Neural progenitor cell (in vitro differentiated cells): ENCODE results near the gene NKX6-1. TPM values are rescaled to one million over a fixed set of nuclear protein-coding genes. Genes with fewer than 3 reads are reported as not detected.
A peak's percentile ranks its signal among the peaks of the same experiment; 100 is the strongest.

Experiments
- DNase-seq: peaks from one replicate; pipeline ENCODE4 v3.0.0-alpha.2; 2016; ENCODE audit warnings: low spot score
- H2AFZ ChIP-seq: fragments of 200-600 bp; sonication (generic); replicated peaks from 2 replicates; pipeline ENCODE4 v1.6.1; 2016; ENCODE audit warnings: antibody characterized with exemption
- H3F3A ChIP-seq: fragments of 200-600 bp; sonication (generic); 2 replicates; pipeline ENCODE4 v1.6.1; 2016; ENCODE audit warnings: antibody characterized with exemption, low read depth
- H3K27ac ChIP-seq: fragments of 200-600 bp; sonication (generic); 2 replicates; pipeline ENCODE4 v1.5.1; 2016; ENCODE audit warnings: mild to moderate bottlenecking
- H3K27me3 ChIP-seq: fragments of 200-600 bp; sonication (generic); 2 replicates; pipeline ENCODE4 v1.6.1; 2016; ENCODE audit warnings: mild to moderate bottlenecking, moderate library complexity
- H3K36me3 ChIP-seq: fragments of 200-600 bp; sonication (generic); 2 replicates; pipeline ENCODE4 v1.5.1; 2016
- H3K4me1 ChIP-seq: fragments of 200-600 bp; sonication (generic); 2 replicates; pipeline ENCODE4 v1.6.1; 2016; ENCODE audit warnings: mixed run types
- H3K4me2 ChIP-seq: fragments of 200-600 bp; sonication (generic); 2 replicates; pipeline ENCODE4 v1.6.1; 2016
- H3K4me3 ChIP-seq: fragments of 200-600 bp; sonication (generic); 2 replicates; pipeline ENCODE4 v1.5.1; 2016
- H3K79me2 ChIP-seq: fragments of 200-600 bp; sonication (generic); 2 replicates; pipeline ENCODE4 v1.6.1; 2016; ENCODE audit warnings: low read depth
- H3K9ac ChIP-seq: fragments of 200-600 bp; sonication (generic); 2 replicates; pipeline ENCODE4 v1.6.1; 2016
- H3K9me3 ChIP-seq: fragments of 200-600 bp; sonication (generic); 2 replicates; pipeline ENCODE4 v1.5.1; 2016; ENCODE audit warnings: low read depth
- H4K20me1 ChIP-seq: fragments of 200-600 bp; sonication (generic); 2 replicates; pipeline ENCODE4 v1.6.1; 2016; ENCODE audit warnings: low read depth
- H3K27ac Mint-ChIP-seq: 3 replicates; pipeline ENCODE4 v1.8.0; 2021; ENCODE audit warnings: mixed read lengths
- H3K27me3 Mint-ChIP-seq: 2 replicates; pipeline ENCODE4 v1.8.0; 2022; ENCODE audit warnings: low read depth, mild to moderate bottlenecking, inconsistent platforms, moderate library complexity, mixed read lengths; ENCODE audit not compliant: insufficient read depth
- H3K36me3 Mint-ChIP-seq: 3 replicates; pipeline ENCODE4 v1.8.0; 2021; ENCODE audit warnings: mixed read lengths
- H3K4me1 Mint-ChIP-seq: 3 replicates; pipeline ENCODE4 v1.8.0; 2021; ENCODE audit warnings: mixed read lengths
- H3K4me3 Mint-ChIP-seq: 3 replicates; pipeline ENCODE4 v1.8.0; 2021; ENCODE audit warnings: mild to moderate bottlenecking, moderate library complexity, mixed read lengths
- H3K9me3 Mint-ChIP-seq: 3 replicates; pipeline ENCODE4 v1.8.0; 2020; ENCODE audit warnings: mixed read lengths
- CTCF ChIP-seq: fragments of 200-600 bp; sonication (generic); IDR thresholded peaks from 2 replicates; pipeline ENCODE4 v1.5.1; 2017; ENCODE audit warnings: antibody characterized with exemption, mild to moderate bottlenecking
- EZH2 ChIP-seq: fragments of 200-600 bp; sonication (generic); IDR thresholded peaks from 2 replicates; pipeline ENCODE4 v1.6.1; 2017; ENCODE audit warnings: antibody characterized with exemption, mild to moderate bottlenecking, moderate library complexity
- EZH2phosphoT487 ChIP-seq: fragments of 200-600 bp; sonication (generic); IDR thresholded peaks from 2 replicates; pipeline ENCODE4 v1.6.1; 2017; ENCODE audit warnings: antibody characterized with exemption
- total RNA-seq: library from RNA; depleted of rRNA; stranded (reverse); fragments of >200 nt; gene quantifications from 2 replicates; pipeline ENCODE4 v1.2.3, GENCODE V29; 2015; ENCODE audit warnings: low replicate concordance

Gene NKX6-1
- total RNA-seq, 1 donor from 2014 or later: 0.79 TPM

- no peaks in the 10 kb centered on the region for H3K79me2 ChIP-seq
- H3K9me3 Mint-ChIP-seq: no peaks in the 10 kb centered on the region
- H3K4me2 ChIP-seq: no peak overlapping the region
- no peaks in the 10 kb centered on the region for H3K36me3 ChIP-seq
- H3K9me3 ChIP-seq: no peaks in the 10 kb centered on the region
- H3K27me3 ChIP-seq: no peaks in the 10 kb centered on the region
- H4K20me1 ChIP-seq: no peaks in the 10 kb centered on the region
- no peak overlapping the region for H3K4me3 ChIP-seq
- no peak overlapping the region for H2AFZ ChIP-seq
- H3K9ac ChIP-seq: no peak overlapping the region
- no peak for DNase-seq
- no peaks in the 10 kb centered on the region for H3F3A ChIP-seq
- H3K27ac ChIP-seq: no peak overlapping the region
- no peak for TF ChIP-seq EZH2phosphoT487
- no peak for TF ChIP-seq CTCF
- no peak for TF ChIP-seq EZH2
- no peak overlapping the region for H3K27ac Mint-ChIP-seq
- no peaks in the 10 kb centered on the region for H3K4me1 ChIP-seq
- no peaks in the 10 kb centered on the region for H3K4me1 Mint-ChIP-seq
- no peak overlapping the region for H3K4me3 Mint-ChIP-seq
- H3K36me3 Mint-ChIP-seq: no peaks in the 10 kb centered on the region
- peaks cover 2% of the 10 kb centered on the region for H3K27me3 Mint-ChIP-seq
These were observed 42.9 kb downstream of the NKX6-1 start for GRCh38 chr4:84456157-84456556.

- H3K36me3 Mint-ChIP-seq: no peaks in the 10 kb centered on the region
- no peaks in the 10 kb centered on the region for H3K9me3 Mint-ChIP-seq
- H3K27ac ChIP-seq: no peak overlapping the region
- H3F3A ChIP-seq: no peaks in the 10 kb centered on the region
- H3K4me2 ChIP-seq: no peak overlapping the region
- TF ChIP-seq EZH2 (no peak), EZH2phosphoT487 (no peak), CTCF (no peak)
- no peak overlapping the region for H3K27ac Mint-ChIP-seq
- H3K9me3 ChIP-seq: no peaks in the 10 kb centered on the region
- H4K20me1 ChIP-seq: no peaks in the 10 kb centered on the region
- no peak overlapping the region for H3K4me3 Mint-ChIP-seq
- H2AFZ ChIP-seq: no peak overlapping the region
- H3K27me3 ChIP-seq: no peaks in the 10 kb centered on the region
- H3K4me1 Mint-ChIP-seq: no peaks in the 10 kb centered on the region
- no peak for DNase-seq
- no peaks in the 10 kb centered on the region for H3K79me2 ChIP-seq
- no peaks in the 10 kb centered on the region for H3K4me1 ChIP-seq
- no peak overlapping the region for H3K9ac ChIP-seq
- H3K27me3 Mint-ChIP-seq: no peaks in the 10 kb centered on the region
- no peak overlapping the region for H3K4me3 ChIP-seq
- H3K36me3 ChIP-seq: no peaks in the 10 kb centered on the region
These were observed 43.4 kb downstream of the NKX6-1 start for GRCh38 chr4:84455697-84456096.

- Histone ChIP-seq H3K27me3 (no peaks in the 10 kb centered on the region), H3F3A (no peaks in the 10 kb centered on the region), H3K79me2 (no peaks in the 10 kb centered on the region), H3K4me3 (no peak overlapping the region), H3K9ac (no peak overlapping the region), H4K20me1 (no peaks in the 10 kb centered on the region), H3K4me1 (peaks cover 6% of the 10 kb centered on the region), H3K36me3 (no peaks in the 10 kb centered on the region), H2AFZ (no peak overlapping the region), H3K9me3 (no peaks in the 10 kb centered on the region), H3K4me2 (no peak overlapping the region), H3K27ac (no peak overlapping the region)
- no peaks in the 10 kb centered on the region for H3K36me3 Mint-ChIP-seq
- H3K9me3 Mint-ChIP-seq: no peaks in the 10 kb centered on the region
- no peaks in the 10 kb centered on the region for H3K27me3 Mint-ChIP-seq
- H3K4me3 Mint-ChIP-seq: no peak overlapping the region
- no peak overlapping the region for H3K27ac Mint-ChIP-seq
- H3K4me1 Mint-ChIP-seq: no peaks in the 10 kb centered on the region
- DNase-seq: peak; percentile 21
- no peak for TF ChIP-seq EZH2
- TF ChIP-seq CTCF: peak; percentile 77
These were observed 47.5 kb downstream of the NKX6-1 start for GRCh38 chr4:84451546-84451945.

GRCh38 chr4:84443523-84443922 is 55.6 kb downstream of the NKX6-1 start:
- Mint-ChIP-seq H3K9me3 (no peaks in the 10 kb centered on the region), H3K4me3 (no peak overlapping the region), H3K27ac (no peak overlapping the region), H3K27me3 (no peaks in the 10 kb centered on the region), H3K4me1 (peaks cover 2% of the 10 kb centered on the region), H3K36me3 (no peaks in the 10 kb centered on the region)
- Histone ChIP-seq H3F3A (no peaks in the 10 kb centered on the region), H4K20me1 (no peaks in the 10 kb centered on the region), H3K4me2 (no peak overlapping the region), H3K36me3 (no peaks in the 10 kb centered on the region), H3K9me3 (no peaks in the 10 kb centered on the region), H3K27me3 (no peaks in the 10 kb centered on the region), H3K9ac (no peak overlapping the region), H3K4me3 (no peak overlapping the region), H2AFZ (no peak overlapping the region), H3K4me1 (peaks cover 6% of the 10 kb centered on the region), H3K27ac (no peak overlapping the region), H3K79me2 (no peaks in the 10 kb centered on the region)
- TF ChIP-seq CTCF: no peak
- no peak for TF ChIP-seq EZH2
- no peak for TF ChIP-seq EZH2phosphoT487
- no peak for DNase-seq
